Esophagus squamous epithelium (tissue), 5 donors: ENCODE data around the gene PKN1. TPM values are rescaled to one million over a fixed set of nuclear protein-coding genes. Genes with fewer than 3 reads are reported as not detected.
"Not testable (repeated sequence)": the region's sequence is repeated elsewhere in the genome, so short reads cannot be mapped to it uniquely, and the experiment has no call there.

Experiments
- DNase-seq: peaks from one replicate; lab custom pipeline; 2025; lab: John Stamatoyannopoulos, UW
- H3K27ac ChIP-seq, 4 donors: fragments of 200-600 bp; sonication (generic); one replicate each; pipeline ENCODE4 v1.5.1; 2016 to 2019; ENCODE audit warnings: mild to moderate bottlenecking in 1 of 4
- H3K27me3 ChIP-seq, 4 donors: fragments of 200-600 bp; sonication (generic); 1 replicate in 3 of 4; 2 replicates in 1 of 4; pipeline versions ENCODE4 v1.5.1 to v1.6.0; 2017 to 2021; ENCODE audit warnings: antibody characterized with exemption in 1 of 4
- H3K36me3 ChIP-seq, 3 donors: fragments of 200-600 bp; sonication (generic); one replicate each; pipeline ENCODE4 v1.5.1; 2016 to 2019
- H3K4me1 ChIP-seq, 3 donors: fragments of 200-600 bp; sonication (generic); one replicate each; pipeline ENCODE4 v1.5.1; 2017 to 2019
- H3K4me3 ChIP-seq, 4 donors: fragments of 200-600 bp; sonication (generic); 1 replicate in 3 of 4; 2 replicates in 1 of 4; pipeline ENCODE4 v1.5.1; 2016 to 2019; ENCODE audit warnings: mild to moderate bottlenecking in 2 of 4, moderate library complexity in 1 of 4
- H3K9me3 ChIP-seq, 3 donors: fragments of 200-600 bp; sonication (generic); one replicate each; pipeline ENCODE4 v1.5.1; 2016 to 2019
- POLR2A ChIP-seq, 4 donors: fragments of 450-650 bp; IDR thresholded peaks; one replicate each; pipeline ENCODE4 v1.6.1; 2017; ENCODE audit warnings: antibody characterized with exemption in 4 of 4, mild to moderate bottlenecking in 4 of 4, moderate library complexity in 3 of 4
- WGBS, 2 donors: methylation state at CpG; one replicate each; pipeline ENCODE4 v1.1.5; 2018; 5-methylcytosine and 5-hydroxymethylcytosine counted together
- intact Hi-C: fragments of 100-400 bp; cut with DNase I; formaldehyde crosslinking; loops from one replicate; pipeline ENCODE4 v1.15.0; 2022
- total RNA-seq, 4 donors: library from RNA; depleted of rRNA; stranded (reverse); fragments of >200 nt; gene quantifications; one replicate each; pipeline ENCODE4 v1.1.0, GENCODE V29; 2016
- TF ChIP-seq, protein P1 (sequence below), 6 experiments: fragments of 450-650 bp in 4 of 6; fragments of 200-600 bp in 2 of 6; sonication (generic) in 2 of 6; IDR thresholded peaks; one replicate each; pipeline ENCODE4 v1.5.1; 2016 to 2019; ENCODE audit warnings: antibody characterized with exemption in 6 of 6, mild to moderate bottlenecking in 4 of 6, moderate library complexity in 4 of 6
- donor health status: DM: yes; HTN: yes; CAD: no.

PKN1 gene
- total RNA-seq, 4 donors from 2014 or later = 6.1 to 38.3 (median 21.0) TPM

DNA sequence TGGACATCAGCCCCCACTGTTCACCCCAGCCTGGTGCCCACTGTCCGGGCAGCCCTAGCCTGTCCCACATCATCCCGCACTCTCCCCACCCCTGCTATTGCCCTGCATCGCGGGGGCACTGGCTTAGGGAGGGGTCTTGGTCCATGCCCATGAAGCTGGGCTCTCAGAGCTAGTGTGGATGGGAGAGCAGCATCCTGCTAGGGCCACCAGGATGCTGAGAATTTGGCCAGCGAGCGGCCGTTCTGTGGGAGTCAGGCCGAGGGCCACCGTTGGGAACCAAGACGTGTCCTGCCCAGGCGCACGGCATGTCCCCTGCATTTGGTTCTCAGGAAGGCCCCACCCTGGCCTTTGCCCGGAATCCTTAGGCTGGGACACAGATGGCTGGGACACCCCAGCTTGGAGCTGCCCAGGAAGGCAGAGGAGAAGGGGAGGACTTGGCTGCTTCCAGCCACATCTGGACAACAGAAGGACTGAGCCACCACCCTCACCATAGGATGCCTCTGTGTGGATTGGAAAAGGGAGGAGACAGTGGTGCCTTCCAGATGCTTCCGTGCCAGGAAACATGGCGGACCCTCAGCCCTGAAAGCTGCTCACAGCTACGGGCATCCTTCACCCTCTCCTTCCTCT lies 37.3 kb upstream of the PKN1 start:
- WGBS, 2 donors = 77 to 78% methylated on average over 5 to 7 of the region's 16 CpGs
- no peak overlapping the region for H3K4me3 ChIP-seq
- no peaks in the 10 kb centered on the region for H3K9me3 ChIP-seq
- DNase-seq = no peak
- H3K36me3 ChIP-seq = peaks cover 0 to 52% (median 4%) of the 10 kb centered on the region in 3 donors
- intact Hi-C loops = no loop called here
- H3K4me1 ChIP-seq = no peaks in the 10 kb centered on the region
- H3K27me3 ChIP-seq = no peaks in the 10 kb centered on the region
- H3K27ac ChIP-seq = no peak overlapping the region
- no peak for TF ChIP-seq POLR2A (IDR thresholded peaks at IDR 0.05)
- TF ChIP-seq, protein P1, sequence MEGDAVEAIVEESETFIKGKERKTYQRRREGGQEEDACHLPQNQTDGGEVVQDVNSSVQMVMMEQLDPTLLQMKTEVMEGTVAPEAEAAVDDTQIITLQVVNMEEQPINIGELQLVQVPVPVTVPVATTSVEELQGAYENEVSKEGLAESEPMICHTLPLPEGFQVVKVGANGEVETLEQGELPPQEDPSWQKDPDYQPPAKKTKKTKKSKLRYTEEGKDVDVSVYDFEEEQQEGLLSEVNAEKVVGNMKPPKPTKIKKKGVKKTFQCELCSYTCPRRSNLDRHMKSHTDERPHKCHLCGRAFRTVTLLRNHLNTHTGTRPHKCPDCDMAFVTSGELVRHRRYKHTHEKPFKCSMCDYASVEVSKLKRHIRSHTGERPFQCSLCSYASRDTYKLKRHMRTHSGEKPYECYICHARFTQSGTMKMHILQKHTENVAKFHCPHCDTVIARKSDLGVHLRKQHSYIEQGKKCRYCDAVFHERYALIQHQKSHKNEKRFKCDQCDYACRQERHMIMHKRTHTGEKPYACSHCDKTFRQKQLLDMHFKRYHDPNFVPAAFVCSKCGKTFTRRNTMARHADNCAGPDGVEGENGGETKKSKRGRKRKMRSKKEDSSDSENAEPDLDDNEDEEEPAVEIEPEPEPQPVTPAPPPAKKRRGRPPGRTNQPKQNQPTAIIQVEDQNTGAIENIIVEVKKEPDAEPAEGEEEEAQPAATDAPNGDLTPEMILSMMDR (IDR thresholded peaks at IDR 0.05) = no peak

DNA sequence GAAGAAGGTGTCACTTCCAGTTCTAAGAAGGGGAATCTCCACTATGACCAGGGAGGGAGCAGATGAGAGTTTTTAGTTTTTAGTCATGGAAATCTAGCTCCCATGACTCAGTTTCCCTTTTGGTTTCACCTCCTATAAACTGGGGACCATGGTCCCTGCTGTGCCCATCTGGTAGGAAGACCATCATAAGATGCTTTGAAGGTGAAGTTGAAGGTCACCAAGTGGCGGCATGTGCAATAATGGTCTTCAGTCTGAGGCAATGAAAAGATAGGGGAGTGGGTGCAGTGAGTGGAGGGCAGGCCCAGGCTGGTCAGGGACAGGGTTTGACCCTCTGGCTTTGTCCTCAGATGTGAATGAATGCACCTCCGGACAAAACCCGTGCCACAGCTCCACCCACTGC lies 36.4 kb upstream of the PKN1 start:
- H3K4me1 ChIP-seq, H3K27ac ChIP-seq, H3K27me3 ChIP-seq, H3K4me3 ChIP-seq, intact Hi-C loops, DNase-seq, H3K9me3 ChIP-seq: not testable (repeated sequence)
- 100% methylated on average over 2 of the region's 3 CpGs; no CpG with 5 or more reads in 1 of the 2 donors for WGBS, 2 donors
- peaks cover 0 to 52% (median 0%) of the 10 kb centered on the region in 3 donors for H3K36me3 ChIP-seq

DNA sequence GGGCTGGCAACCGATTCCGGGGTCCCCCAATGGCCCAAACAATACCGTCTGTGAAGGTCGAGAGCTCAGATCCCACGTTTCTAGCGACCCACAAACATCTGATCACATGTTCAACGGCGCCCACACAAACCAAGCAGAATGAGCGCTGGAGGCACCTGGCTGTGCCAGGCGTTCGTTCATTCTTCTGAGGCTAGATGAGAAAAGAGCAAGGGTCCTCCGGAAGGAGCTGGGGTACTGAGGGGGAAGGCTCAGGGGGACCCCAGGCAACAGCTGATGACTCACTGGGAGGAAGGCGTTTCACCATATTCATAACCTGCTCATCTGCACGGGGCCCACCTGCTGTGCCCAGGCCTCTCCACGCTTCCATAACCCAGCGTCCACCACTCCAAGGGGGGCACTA lies 35.9 kb upstream of the PKN1 start:
- H3K9me3 ChIP-seq, H3K4me1 ChIP-seq, H3K27me3 ChIP-seq, intact Hi-C loops, H3K4me3 ChIP-seq, H3K27ac ChIP-seq, DNase-seq: not testable (repeated sequence)
- H3K36me3 ChIP-seq = peaks cover 0 to 50% (median 0%) of the 10 kb centered on the region in 3 donors
- 65 to 81% methylated on average over 5 to 10 of the region's 16 CpGs for WGBS, 2 donors

DNA sequence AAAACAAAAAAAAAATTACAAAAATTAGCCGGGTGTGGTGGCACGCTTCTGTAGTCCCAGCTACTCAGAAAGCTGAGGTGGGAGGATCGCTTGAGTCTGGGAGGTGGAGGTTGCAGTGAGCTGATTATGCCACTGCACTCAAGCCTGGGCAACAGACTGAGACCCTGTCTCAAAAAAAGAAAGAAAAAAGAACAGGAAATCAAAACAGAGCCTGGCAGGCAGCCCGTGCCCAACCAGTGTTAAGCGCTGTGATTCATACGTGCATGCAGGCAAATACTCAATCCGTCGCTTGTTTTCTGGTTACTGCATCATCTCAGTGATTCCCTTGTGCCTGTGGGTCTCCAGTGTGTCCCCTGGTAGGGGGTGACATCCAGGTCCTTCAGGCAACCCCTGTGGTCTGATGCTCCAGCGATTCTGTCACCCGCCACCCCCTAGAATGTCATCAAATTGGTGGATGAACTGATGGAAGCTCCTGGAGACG lies 32.1 kb upstream of the PKN1 start:
- intact Hi-C loops = loop anchor here (10.0 kb wide), 1 partner anchor 46 kb away; no protein-coding TSS in a partner anchor
- no peaks in the 10 kb centered on the region for H3K27me3 ChIP-seq
- H3K9me3 ChIP-seq = no peaks in the 10 kb centered on the region
- H3K4me3 ChIP-seq = no peak overlapping the region
- peaks cover 0 to 19% (median 3%) of the 10 kb centered on the region in 3 donors for H3K4me1 ChIP-seq
- WGBS, 2 donors = 70 to 79% methylated on average over 11 of the region's 11 CpGs
- H3K36me3 ChIP-seq = peaks cover 0 to 51% (median 0%) of the 10 kb centered on the region in 3 donors
- DNase-seq = no peak
- TF ChIP-seq, protein P1 (IDR thresholded peaks at IDR 0.05) = no peak
- H3K27ac ChIP-seq = peak overlapping the region in 2 of 4 donors; percentile 20 to 58

DNA sequence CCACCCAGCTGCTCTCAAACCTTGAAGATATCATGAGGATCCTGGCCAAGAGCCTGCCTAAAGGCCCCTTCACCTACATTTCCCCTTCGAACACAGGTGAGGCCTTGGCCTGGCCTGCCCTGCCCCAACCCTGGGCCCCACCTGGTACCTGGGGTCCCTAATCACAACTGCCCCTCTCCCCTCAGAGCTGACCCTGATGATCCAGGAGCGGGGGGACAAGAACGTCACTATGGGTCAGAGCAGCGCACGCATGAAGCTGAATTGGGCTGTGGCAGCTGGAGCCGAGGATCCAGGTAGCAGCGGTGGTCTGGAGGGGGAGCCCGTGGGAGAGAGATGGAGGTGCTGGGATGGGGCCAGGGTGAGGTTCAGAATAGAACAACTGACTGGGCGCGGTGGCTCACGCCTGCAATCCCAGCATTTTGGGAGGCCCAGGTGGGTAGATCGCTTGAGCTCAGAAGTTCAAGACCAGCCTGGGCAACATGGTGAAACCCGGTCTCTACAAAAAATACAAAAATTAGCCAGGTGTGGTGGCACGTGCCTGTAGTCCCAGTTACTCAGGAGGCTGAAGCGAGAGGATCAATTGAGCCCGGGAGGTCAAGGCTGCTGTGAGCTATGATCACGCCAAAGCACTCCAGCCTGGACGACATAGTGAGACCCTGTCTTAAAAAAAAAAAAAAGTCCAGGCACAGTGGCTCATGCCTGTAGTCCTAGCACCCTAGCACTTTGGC lies 31.5 kb upstream of the PKN1 start:
- intact Hi-C loops = loop anchor here (10.0 kb wide), 1 partner anchor 47 kb away; no protein-coding TSS in a partner anchor
- peaks cover 0 to 54% (median 0%) of the 10 kb centered on the region in 3 donors for H3K36me3 ChIP-seq
- no peak for DNase-seq
- H3K4me1 ChIP-seq = peaks cover 0 to 25% (median 9%) of the 10 kb centered on the region in 3 donors
- no peaks in the 10 kb centered on the region for H3K9me3 ChIP-seq
- peak overlapping the region; percentile 11 to 58 (median 36) for H3K27ac ChIP-seq
- no peak for TF ChIP-seq POLR2A (IDR thresholded peaks at IDR 0.05)
- TF ChIP-seq, protein P1 (IDR thresholded peaks at IDR 0.05) = no peak
- H3K4me3 ChIP-seq = no peak overlapping the region
- 94 to 97% methylated on average over 14 to 15 of the region's 18 CpGs for WGBS, 2 donors
- no peaks in the 10 kb centered on the region for H3K27me3 ChIP-seq
